HepG2 (cell line): ENCODE results near the gene COMP.

Experiments used
- HDAC2 ChIP-seq: sonication (generic); formaldehyde crosslinking; IDR thresholded peaks from 2 replicates; pipeline ENCODE4 v1.4.0; 2020; ENCODE audit warnings: missing genetic modification reagents
- KDM1A ChIP-seq: IDR thresholded peaks from 2 replicates; pipeline ENCODE4 v1.6.1; 2016; ENCODE audit warnings: missing compliant biosample characterization
- NFE2L2 ChIP-seq: fragments of 150-350 bp; IDR thresholded peaks from 2 replicates; pipeline ENCODE4 v1.6.1; 2014; ENCODE audit warnings: low read length
- TF ChIP-seq, protein P1 (sequence below): sonication (generic); formaldehyde crosslinking; IDR thresholded peaks from 2 replicates; pipeline ENCODE4 v1.5.0; 2020; ENCODE audit warnings: missing genetic modification reagents

- TF ChIP-seq KDM1A (CRISPR knock-in tag) (no peak), NFE2L2 (no peak), HDAC2 (CRISPR knock-in tag) (no peak)
- TF ChIP-seq, protein P1, sequence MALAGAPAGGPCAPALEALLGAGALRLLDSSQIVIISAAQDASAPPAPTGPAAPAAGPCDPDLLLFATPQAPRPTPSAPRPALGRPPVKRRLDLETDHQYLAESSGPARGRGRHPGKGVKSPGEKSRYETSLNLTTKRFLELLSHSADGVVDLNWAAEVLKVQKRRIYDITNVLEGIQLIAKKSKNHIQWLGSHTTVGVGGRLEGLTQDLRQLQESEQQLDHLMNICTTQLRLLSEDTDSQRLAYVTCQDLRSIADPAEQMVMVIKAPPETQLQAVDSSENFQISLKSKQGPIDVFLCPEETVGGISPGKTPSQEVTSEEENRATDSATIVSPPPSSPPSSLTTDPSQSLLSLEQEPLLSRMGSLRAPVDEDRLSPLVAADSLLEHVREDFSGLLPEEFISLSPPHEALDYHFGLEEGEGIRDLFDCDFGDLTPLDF (CRISPR knock-in tag), result no peak
Measured at GRCh38 chr19:18746401-18747325, 44.4 kb downstream of the COMP start.
